Gastrocnemius medialis (tissue), 4 donors: ENCODE results near the gene WWP2.

Experiments
- CTCF ChIP-seq, 5 experiments: fragments of 450-650 bp in 3 of 5; fragments of 200-600 bp in 2 of 5; sonication (generic) in 2 of 5; IDR thresholded peaks in 4 of 5; conservative IDR thresholded peaks in 1 of 5; 1 replicate in 4 of 5; 2 replicates in 1 of 5; pipeline ENCODE4 v1.5.1; 2016 to 2019; ENCODE audit warnings: antibody characterized with exemption in 5 of 5, mild to moderate bottlenecking in 3 of 5, moderate library complexity in 3 of 5
- POLR2A ChIP-seq, 2 donors: fragments of 450-650 bp; IDR thresholded peaks; one replicate each; pipeline ENCODE4 v1.6.1; 2017; ENCODE audit warnings: antibody characterized with exemption in 2 of 2, mild to moderate bottlenecking in 2 of 2, moderate library complexity in 2 of 2

- TF ChIP-seq CTCF (IDR thresholded peaks at IDR 0.05 in 4 of 5, conservative IDR thresholded peaks at IDR 0.05 in 1 of 5) (no peak), POLR2A (IDR thresholded peaks at IDR 0.05) (no peak)
Measured at GRCh38 chr16:69863401-69864281, 101.5 kb downstream of the WWP2 start.
